IPS-18c (cell line): ENCODE results near the gene SLMAP.

Source experiments
- H3K4me3 ChIP-seq: 2 replicates; pipeline ENCODE4 v1.7.0; 2013; ENCODE audit warnings: low read depth, mild to moderate bottlenecking, low read length, moderate library complexity; ENCODE audit not compliant: insufficient read depth
- H3K9me3 ChIP-seq: one replicate; pipeline ENCODE4 v1.6.1; 2013; ENCODE audit warnings: mild to moderate bottlenecking, low read length, moderate library complexity; ENCODE audit not compliant: control insufficient read depth, insufficient read depth

SLMAP gene

GRCh38 chr3:57956119-57956832, 200.2 kb downstream of the SLMAP start:
- H3K9me3 ChIP-seq = no peaks in the 10 kb centered on the region
- H3K4me3 ChIP-seq = no peak overlapping the region

- Histone ChIP-seq H3K9me3 (no peaks in the 10 kb centered on the region), H3K4me3 (no peak overlapping the region)
These were observed 200.7 kb downstream of the SLMAP start for GRCh38 chr3:57956833-57957174.

GRCh38 chr3:57957824-57958223, 201.7 kb downstream of the SLMAP start:
- H3K4me3 ChIP-seq = no peak overlapping the region
- no peaks in the 10 kb centered on the region for H3K9me3 ChIP-seq

GRCh38 chr3:57958642-57959422, 202.7 kb downstream of the SLMAP start:
- Histone ChIP-seq H3K9me3 (no peaks in the 10 kb centered on the region), H3K4me3 (no peak overlapping the region)

- H3K4me3 ChIP-seq = no peak overlapping the region
These were observed 203.5 kb downstream of the SLMAP start for GRCh38 chr3:57959423-57960173.

GRCh38 chr3:57960174-57960505, 204.0 kb downstream of the SLMAP start:
- Histone ChIP-seq H3K9me3 (no peaks in the 10 kb centered on the region), H3K4me3 (no peak overlapping the region)

More at GRCh38 chr3:57959423-57960173, 203.5 kb downstream of the SLMAP start:
- no peaks in the 10 kb centered on the region for H3K9me3 ChIP-seq

- H3K4me3 ChIP-seq = no peak overlapping the region
- no peaks in the 10 kb centered on the region for H3K9me3 ChIP-seq
These were observed 205.2 kb downstream of the SLMAP start for GRCh38 chr3:57961177-57961827.

- no peak overlapping the region for H3K4me3 ChIP-seq
- no peaks in the 10 kb centered on the region for H3K9me3 ChIP-seq
These were observed 205.8 kb downstream of the SLMAP start for GRCh38 chr3:57961828-57962447.

- Histone ChIP-seq H3K4me3 (no peak overlapping the region), H3K9me3 (no peaks in the 10 kb centered on the region)
These were observed 206.3 kb downstream of the SLMAP start for GRCh38 chr3:57962448-57962834.

- no peaks in the 10 kb centered on the region for H3K9me3 ChIP-seq
- H3K4me3 ChIP-seq = no peak overlapping the region
These were observed 207.8 kb downstream of the SLMAP start for GRCh38 chr3:57963811-57964346.

- no peak overlapping the region for H3K4me3 ChIP-seq
- no peaks in the 10 kb centered on the region for H3K9me3 ChIP-seq
These were observed 210.7 kb downstream of the SLMAP start for GRCh38 chr3:57966829-57967228.

GRCh38 chr3:57967590-57967989, 211.5 kb downstream of the SLMAP start:
- Histone ChIP-seq H3K9me3 (no peaks in the 10 kb centered on the region), H3K4me3 (no peak overlapping the region)

- Histone ChIP-seq H3K9me3 (no peaks in the 10 kb centered on the region), H3K4me3 (no peak overlapping the region)
These were observed 212.4 kb downstream of the SLMAP start for GRCh38 chr3:57968501-57968900.

GRCh38 chr3:57971975-57972374, 215.9 kb downstream of the SLMAP start:
- H3K4me3 ChIP-seq = no peak overlapping the region
- H3K9me3 ChIP-seq = no peaks in the 10 kb centered on the region

- H3K9me3 ChIP-seq = no peaks in the 10 kb centered on the region
- no peak overlapping the region for H3K4me3 ChIP-seq
These were observed 216.5 kb downstream of the SLMAP start for GRCh38 chr3:57972531-57973111.

- Histone ChIP-seq H3K4me3 (no peak overlapping the region), H3K9me3 (no peaks in the 10 kb centered on the region)
These were observed 217.8 kb downstream of the SLMAP start for GRCh38 chr3:57973715-57974477.
